Astrocyte of the spinal cord (primary cell): Measurements from ENCODE around the gene TERC.
"Not testable (repeated sequence)": the region's sequence is repeated elsewhere in the genome, so short reads cannot be mapped to it uniquely, and the experiment has no call there.

Source experiments
- DNase-seq: peaks from one replicate; pipeline ENCODE4 v3.0.0; 2011; ENCODE audit warnings: low read depth, low spot score
- H3K4me3 ChIP-seq: 2 replicates; pipeline ENCODE4 v1.5.1; 2011; ENCODE audit warnings: low read depth, mild to moderate bottlenecking, low read length, moderate library complexity
- CTCF ChIP-seq: IDR thresholded peaks from 2 replicates; pipeline ENCODE4 v1.5.1; 2012; ENCODE audit warnings: low read depth, mild to moderate bottlenecking, low read length, inconsistent platforms
- in situ Hi-C: cut with HindIII; loops from 2 replicates; pipeline ENCODE4 v1.10.0; 2017; ENCODE audit warnings: low sequenced_read_pairs

The TERC gene

GRCh38 chr3:169744366-169745054 is 20.4 kb downstream of the TERC start:
- DNase-seq: peak; percentile 39
- TF ChIP-seq CTCF: peak; percentile 30
- in situ Hi-C loops: no loop called here
- H3K4me3 ChIP-seq: no peak overlapping the region

- TF ChIP-seq CTCF: no peak
- no peak for DNase-seq
- in situ Hi-C loops: no loop called here
- H3K4me3 ChIP-seq: no peak overlapping the region
These were observed 25.8 kb downstream of the TERC start for GRCh38 chr3:169739067-169739466.

GRCh38 chr3:169731857-169732256 is 33.0 kb downstream of the TERC start:
- in situ Hi-C loops: not testable (repeated sequence)

GRCh38 chr3:169722724-169723123 is 42.1 kb downstream of the TERC start:
- no peak for TF ChIP-seq CTCF
- DNase-seq: no peak
- no peak overlapping the region for H3K4me3 ChIP-seq
- in situ Hi-C loops: no loop called here

More at GRCh38 chr3:169731857-169732256, 33.0 kb downstream of the TERC start:
- not testable (repeated sequence) for H3K4me3 ChIP-seq, DNase-seq

GRCh38 chr3:169718415-169718814 is 46.4 kb downstream of the TERC start:
- DNase-seq, H3K4me3 ChIP-seq, in situ Hi-C loops: not testable (repeated sequence)
